Esophagus mucosa (tissue), 1 donor: ENCODE results near the gene CRIP2. TPM values are rescaled to one million over a fixed set of nuclear protein-coding genes. Genes with fewer than 3 reads are reported as not detected.
A peak's percentile ranks its signal among the peaks of the same experiment; 100 is the strongest.

ENCODE experiments used
- ATAC-seq: fragments of 200-7000 bp; cut with Tn5 transposase; one replicate; pipeline ENCODE4 v1.9.1; 2020
- total RNA-seq: library from RNA; stranded (reverse); gene quantifications from one replicate; pipeline ENCODE4 v1.2.4, GENCODE V29; 2023
- donor health status: DM: yes; HTN: yes; CAD: no.

The CRIP2 gene
- total RNA-seq, 1 donor from 2014 or later, result 51.5 TPM

- no peak for ATAC-seq
Observed at GRCh38 chr14:105465209-105466031, 9.2 kb upstream of the CRIP2 start.

- ATAC-seq, result peak; percentile 7
Observed at GRCh38 chr14:105466531-105467248, 7.9 kb upstream of the CRIP2 start.

- peak; percentile 51 for ATAC-seq
Observed at GRCh38 chr14:105467249-105467941, 7.2 kb upstream of the CRIP2 start.

GRCh38 chr14:105467942-105468471, 6.6 kb upstream of the CRIP2 start:
- no peak for ATAC-seq

- peak; percentile 55 for ATAC-seq
Observed at GRCh38 chr14:105468621-105469241, 5.9 kb upstream of the CRIP2 start.

GRCh38 chr14:105469456-105470349, 4.9 kb upstream of the CRIP2 start:
- no peak for ATAC-seq

- no peak for ATAC-seq
Observed at GRCh38 chr14:105470350-105471296, 4.0 kb upstream of the CRIP2 start.

GRCh38 chr14:105471297-105471821, 3.3 kb upstream of the CRIP2 start:
- ATAC-seq, result no peak

- no peak for ATAC-seq
Observed at GRCh38 chr14:105471823-105472485, 2.7 kb upstream of the CRIP2 start.

GRCh38 chr14:105472486-105472991, 2.1 kb upstream of the CRIP2 start:
- no peak for ATAC-seq

- ATAC-seq, result no peak
Observed at GRCh38 chr14:105473033-105473676, 1.5 kb upstream of the CRIP2 start.

- ATAC-seq, result peak; percentile 48
Observed at GRCh38 chr14:105473677-105474482, 741 bp upstream of the CRIP2 start.

GRCh38 chr14:105475269-105476096, 862 bp downstream of the CRIP2 start:
- ATAC-seq, result peak; percentile 9

- ATAC-seq, result peak; percentile 10
Observed at GRCh38 chr14:105476097-105476830, 1.6 kb downstream of the CRIP2 start.

- no peak for ATAC-seq
Observed at GRCh38 chr14:105476831-105477659, 2.4 kb downstream of the CRIP2 start.
